ENCODE results near the gene OR2C3.

GRCh38 chr1:247482747-247483146 lies 53.5 kb downstream of the OR2C3 start:
- TF ChIP-seq POLR2AphosphoS5 (IDR thresholded peaks at IDR 0.05; ENCODE audit: low read depth, low read length) (no peak), POLR2A (IDR thresholded peaks at IDR 0.05; ENCODE audit: low read depth, low read length) (no peak), TAF1 (IDR thresholded peaks at IDR 0.05; ENCODE audit: low read depth, low read length) (no peak), POU2F2 (IDR thresholded peaks at IDR 0.05; ENCODE audit: low read depth, low read length) (no peak), SPI1 (IDR thresholded peaks at IDR 0.05; ENCODE audit: low read depth, low read length) (no peak), PAX5 (IDR thresholded peaks at IDR 0.05; ENCODE audit: insufficient read depth, low read length, severe bottlenecking) (no peak)

Measured in GM12891 (cell line).